HepG2 (cell line): Measurements from ENCODE around the gene KCNRG. TPM values are rescaled to one million over a fixed set of nuclear protein-coding genes. Genes with fewer than 3 reads are reported as not detected.

ENCODE experiments used
- AKAP8 ChIP-seq: sonication (generic); formaldehyde crosslinking; IDR thresholded peaks from 2 replicates; pipeline ENCODE4 v1.5.1; 2020; ENCODE audit warnings: mild to moderate bottlenecking, missing genetic modification reagents
- FOXA3 ChIP-seq: IDR thresholded peaks from 2 replicates; pipeline ENCODE4 v1.6.1; 2016; ENCODE audit warnings: missing genetic modification reagents, missing compliant biosample characterization
- MTA3 ChIP-seq: sonication (generic); formaldehyde crosslinking; IDR thresholded peaks from 2 replicates; pipeline ENCODE4 v1.4.0; 2020; ENCODE audit warnings: missing genetic modification reagents
- MYC ChIP-seq: sonication (generic); formaldehyde crosslinking; IDR thresholded peaks from 2 replicates; pipeline ENCODE4 v1.9.0; 2021; ENCODE audit warnings: missing genetic modification reagents, borderline replicate concordance
- MZF1 ChIP-seq: sonication (generic); formaldehyde crosslinking; IDR thresholded peaks from 2 replicates; pipeline ENCODE4 v1.8.1; 2023; ENCODE audit warnings: mild to moderate bottlenecking, missing genetic modification reagents, borderline replicate concordance
- SMARCC2 ChIP-seq: fragments of 450-650 bp; IDR thresholded peaks from 2 replicates; pipeline ENCODE4 v1.6.1; 2017; ENCODE audit warnings: antibody characterized with exemption, mild to moderate bottlenecking
- SMC3 ChIP-seq: IDR thresholded peaks from 2 replicates; pipeline ENCODE4 v1.6.1; 2011; ENCODE audit warnings: low read length, improper control_type of control experiment
- SPEN ChIP-seq: sonication (generic); formaldehyde crosslinking; IDR thresholded peaks from 2 replicates; pipeline ENCODE4 v1.5.1; 2020; ENCODE audit warnings: low read depth, mild to moderate bottlenecking, missing genetic modification reagents
- ZNF10 ChIP-seq: sonication (generic); formaldehyde crosslinking; IDR thresholded peaks from 2 replicates; pipeline ENCODE4 v1.4.0; 2020; ENCODE audit warnings: mild to moderate bottlenecking, low read depth, missing genetic modification reagents, borderline replicate concordance
- ZNF121 ChIP-seq: sonication (generic); formaldehyde crosslinking; IDR thresholded peaks from 2 replicates; pipeline ENCODE4 v1.5.0; 2020; ENCODE audit warnings: mild to moderate bottlenecking, missing genetic modification reagents
- ZNF142 ChIP-seq: sonication (generic); formaldehyde crosslinking; IDR thresholded peaks from 2 replicates; pipeline ENCODE4 v1.4.0; 2020; ENCODE audit warnings: missing genetic modification reagents
- ZNF24 ChIP-seq: fragments of 450-650 bp; IDR thresholded peaks from 2 replicates; pipeline ENCODE4 v1.6.1; 2017; ENCODE audit warnings: antibody characterized with exemption, mild to moderate bottlenecking
- ZNF281 ChIP-seq: sonication (generic); formaldehyde crosslinking; IDR thresholded peaks from 2 replicates; pipeline ENCODE4 v1.4.0; 2020; ENCODE audit warnings: missing genetic modification reagents, borderline replicate concordance
- ZNF292 ChIP-seq: sonication (generic); formaldehyde crosslinking; IDR thresholded peaks from 2 replicates; pipeline ENCODE4 v1.8.1; 2022; ENCODE audit warnings: mild to moderate bottlenecking, low read depth, missing genetic modification reagents, borderline replicate concordance
- ZNF543 ChIP-seq: sonication (generic); formaldehyde crosslinking; IDR thresholded peaks from 2 replicates; pipeline ENCODE4 v1.4.0; 2020; ENCODE audit warnings: mild to moderate bottlenecking, missing genetic modification reagents
- ZNF704 ChIP-seq: sonication (generic); formaldehyde crosslinking; IDR thresholded peaks from 2 replicates; pipeline ENCODE4 v1.8.1; 2023; ENCODE audit warnings: mild to moderate bottlenecking, inconsistent platforms, moderate library complexity, missing genetic modification reagents, borderline replicate concordance
- ZNF772 ChIP-seq: sonication (generic); formaldehyde crosslinking; IDR thresholded peaks from 2 replicates; pipeline ENCODE4 v1.5.0; 2020; ENCODE audit warnings: mild to moderate bottlenecking, missing genetic modification reagents
- ZNF777 ChIP-seq: sonication (generic); formaldehyde crosslinking; IDR thresholded peaks from 2 replicates; pipeline ENCODE4 v1.4.0; 2020; ENCODE audit warnings: missing genetic modification reagents
- polyA plus RNA-seq, 8 experiments: library from polyadenylated mRNA; depleted of rRNA in 3 of 8; stranded (reverse) in 7 of 8; unstranded in 1 of 8; fragments of >200 nt; fragmentation: Illumina TruSeq in 4 of 8; extraction: Trizol in 4 of 8; gene quantifications; 2 replicates each; pipeline versions ENCODE4 v1.2.1 to v1.2.3, GENCODE V29; 2011 to 2016; ENCODE audit warnings: low read depth in 4 of 8, missing spikeins in 1 of 8, mixed read lengths in 1 of 8; ENCODE audit not compliant: insufficient read depth in 1 of 8
- total RNA-seq, 5 experiments: library from RNA; depleted of rRNA; stranded (reverse); fragments of >200 nt; fragmentation: Illumina TruSeq; extraction: Trizol; gene quantifications; 2 replicates each; pipeline ENCODE4 v1.2.3, GENCODE V29; 2016; ENCODE audit warnings: low read depth in 1 of 5

Gene KCNRG
- total and polyA plus RNA-seq, 2 of the 13 experiments (the other 11 are each of a cell fraction or from before 2014, with no cell fraction given): 1.0 to 1.5 TPM

- TF ChIP-seq ZNF142: no peak
- TF ChIP-seq ZNF704 (CRISPR knock-in tag): no peak
- TF ChIP-seq SPEN (CRISPR knock-in tag): 0 out of 2 replicates have a peak, but pooled peaks have one; percentile 33
- no peak for TF ChIP-seq MTA3
- no peak for TF ChIP-seq ZNF772
- TF ChIP-seq ZNF292 (CRISPR knock-in tag): no peak
- TF ChIP-seq AKAP8 (CRISPR knock-in tag): no peak
- TF ChIP-seq SMARCC2: no peak
- TF ChIP-seq MZF1 (CRISPR knock-in tag): no peak
- TF ChIP-seq SMC3: no peak
- TF ChIP-seq FOXA3 (CRISPR knock-in tag): no peak
- peak; percentile 65; the same call in 1 of the 2 replicates for TF ChIP-seq MYC (CRISPR knock-in tag)
- no peak for TF ChIP-seq ZNF24
- TF ChIP-seq ZNF121 (CRISPR knock-in tag): no peak
- TF ChIP-seq ZNF281 (CRISPR knock-in tag): peak; percentile 66; the same call in 1 of the 2 replicates
- TF ChIP-seq ZNF777 (CRISPR knock-in tag): peak; percentile 72
- no peak for TF ChIP-seq ZNF543 (CRISPR knock-in tag)
- TF ChIP-seq ZNF10 (CRISPR knock-in tag): no peak
Observed at GRCh38 chr13:49996161-49996915, 18.9 kb upstream of the KCNRG start (continued).
